ENCODE results near the gene R3HDM4. TPM values are rescaled to one million over a fixed set of nuclear protein-coding genes. Genes with fewer than 3 reads are reported as not detected.

R3HDM4 gene
- total and polyA plus RNA-seq, 9 of the 15 experiments (the other 6 are each of a cell fraction or from before 2014, with no cell fraction given), result 3.2 to 154 (median 59.0) TPM

DNA sequence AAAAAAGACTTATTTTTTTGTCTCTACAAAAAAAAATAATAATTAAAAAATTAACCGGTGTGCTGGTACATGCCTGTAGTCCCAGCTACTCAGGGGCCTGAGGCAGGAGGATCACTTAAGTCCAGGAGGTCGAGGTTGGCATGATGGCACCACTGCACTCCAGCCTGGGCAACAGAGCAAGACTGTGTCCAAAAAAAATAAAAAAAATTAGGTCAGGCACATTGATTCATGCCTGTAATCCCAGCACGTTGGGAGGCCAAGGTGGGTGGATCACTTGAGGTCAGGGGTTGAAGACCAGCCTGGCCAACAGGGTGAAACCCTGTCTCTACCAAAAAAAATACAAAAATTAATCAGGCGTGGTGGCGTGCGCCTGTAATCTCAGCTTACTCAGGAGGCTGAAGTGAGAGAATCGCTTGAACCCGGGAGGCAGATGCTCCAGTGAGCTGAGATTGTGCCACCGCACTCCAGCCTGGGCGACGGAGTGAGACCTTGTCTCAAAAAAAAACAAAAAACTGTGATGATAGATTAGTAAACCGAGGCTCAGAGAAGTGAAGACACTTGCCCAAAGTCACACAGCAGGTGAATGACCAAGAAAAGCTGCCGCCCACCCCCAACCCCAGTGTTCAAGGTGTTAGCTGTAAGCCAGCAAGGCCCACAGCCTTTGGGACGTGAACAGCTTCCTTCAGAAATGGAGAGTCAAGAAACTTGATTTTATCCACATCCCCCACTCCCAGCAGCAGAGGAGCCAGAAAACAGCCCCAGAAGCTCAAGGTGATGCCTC lies 10.4 kb downstream of the R3HDM4 start (continued):
- no peak for TF ChIP-seq GTF2F1 (IDR thresholded peaks at IDR 0.05; ENCODE audit: low read depth, low read length)

DNA sequence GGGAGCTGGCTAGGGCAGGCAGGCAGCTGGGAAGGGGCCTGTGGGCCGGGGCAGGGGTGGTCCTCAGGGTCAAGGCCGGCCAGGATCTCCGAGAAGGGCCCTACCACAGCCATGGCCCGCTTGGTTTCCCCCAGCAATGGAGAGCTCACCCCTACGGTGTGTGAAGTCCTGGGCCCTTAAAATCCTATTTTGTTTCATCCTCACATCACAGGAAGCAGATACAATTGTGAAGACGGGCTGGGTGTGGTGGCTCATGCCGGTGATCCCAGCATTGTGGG lies 11.0 kb downstream of the R3HDM4 start:
- no peak overlapping the region for H3K4me3 ChIP-seq
- H3K36me3 ChIP-seq (ENCODE audit: control insufficient read depth, insufficient read depth, low read length), result peaks cover 68% of the 10 kb centered on the region; the same call in 2 of the 3 replicates
- ATAC-seq (no peak), FAIRE-seq (no peak), DNase-seq (ENCODE audit: extremely low read depth in 1 of 4, low spot score in 3 of 4) (no peak)
- ChIA-PET CTCF (ENCODE audit: low intra/inter-chr PET ratio) (interaction anchor here (0.6 kb wide), 1 partner anchor 99 kb away, joined by 3 read pairs; no protein-coding TSS in a partner anchor), POLR2A (interaction anchor here (0.6 to 3.2 kb wide), 2 partner anchors 9 to 11 kb away, joined by 3 to 15 read pairs; partner anchors contain the start of genes MED16 and RNU6-9)
- no peak overlapping the region for H2AFZ ChIP-seq (ENCODE audit: low read depth, low read length)
- peak overlapping the region; percentile 55; the same call in 2 of the 3 replicates for H3K27ac ChIP-seq (ENCODE audit: extremely low read depth, low read depth, low read length)
- intact Hi-C loops (cut with micrococcal nuclease) (no loop called here), in situ Hi-C loops (cut with MboI) (no loop called here)
- 81% methylated on average over 6 of the region's 7 CpGs for WGBS (ENCODE audit: insufficient coverage, low coverage, missing lambda C conversion rate)
- no peak overlapping the region; the same call in 1 of the 2 replicates for H3K4me2 ChIP-seq (ENCODE audit: insufficient read depth, low read length)
- H4K20me1 ChIP-seq (replicated peaks; ENCODE audit: control insufficient read depth, insufficient read depth, low read length), result peaks cover 12% of the 10 kb centered on the region
- peaks cover 67% of the 10 kb centered on the region for H3K79me2 ChIP-seq (ENCODE audit: control insufficient read depth, insufficient read depth, low read length)
- no TSS peak for BruUV-seq (replicated peaks)
- peaks cover 5% of the 10 kb centered on the region for H3K9me1 ChIP-seq (ENCODE audit: control insufficient read depth, insufficient read depth, low read length)
- peaks cover 48 to 83% of the 10 kb centered on the region in 2 experiments for H3K4me1 ChIP-seq (replicated peaks in 1 of 2; ENCODE audit: control insufficient read depth in 2 of 2, insufficient read depth in 2 of 2, low read length in 2 of 2)
- H3K9me3 ChIP-seq (replicated peaks; ENCODE audit: control insufficient read depth, insufficient read depth, low read depth, low read length), result no peaks in the 10 kb centered on the region
- H3K27me3 ChIP-seq (ENCODE audit: control insufficient read depth in 2 of 2, insufficient read depth in 2 of 2, low read length in 2 of 2), result no peaks in the 10 kb centered on the region
- H3K9ac ChIP-seq (ENCODE audit: insufficient read depth in 1 of 2, low read depth in 2 of 2, low read length in 2 of 2), result peak overlapping the region in 1 of 2 experiments; percentile 77; a peak in 2 of 4 replicates
- no peak for TF ChIP-seq FOS (IDR thresholded peaks at IDR 0.05; ENCODE audit: extremely low read depth, insufficient read length)
- peak; percentile 36 for TF ChIP-seq RBM25 (IDR thresholded peaks at IDR 0.05; ENCODE audit: low read depth, low read length, severe bottlenecking)
- no peak for TF ChIP-seq NELFE (IDR thresholded peaks at IDR 0.05; ENCODE audit: insufficient read depth, insufficient read length)
- no peak for TF ChIP-seq SMARCA5 (IDR thresholded peaks at IDR 0.05)
- TF ChIP-seq BCOR (IDR thresholded peaks at IDR 0.05), result peak; percentile 59; the same call in 1 of the 2 replicates
- TF ChIP-seq, protein P1, sequence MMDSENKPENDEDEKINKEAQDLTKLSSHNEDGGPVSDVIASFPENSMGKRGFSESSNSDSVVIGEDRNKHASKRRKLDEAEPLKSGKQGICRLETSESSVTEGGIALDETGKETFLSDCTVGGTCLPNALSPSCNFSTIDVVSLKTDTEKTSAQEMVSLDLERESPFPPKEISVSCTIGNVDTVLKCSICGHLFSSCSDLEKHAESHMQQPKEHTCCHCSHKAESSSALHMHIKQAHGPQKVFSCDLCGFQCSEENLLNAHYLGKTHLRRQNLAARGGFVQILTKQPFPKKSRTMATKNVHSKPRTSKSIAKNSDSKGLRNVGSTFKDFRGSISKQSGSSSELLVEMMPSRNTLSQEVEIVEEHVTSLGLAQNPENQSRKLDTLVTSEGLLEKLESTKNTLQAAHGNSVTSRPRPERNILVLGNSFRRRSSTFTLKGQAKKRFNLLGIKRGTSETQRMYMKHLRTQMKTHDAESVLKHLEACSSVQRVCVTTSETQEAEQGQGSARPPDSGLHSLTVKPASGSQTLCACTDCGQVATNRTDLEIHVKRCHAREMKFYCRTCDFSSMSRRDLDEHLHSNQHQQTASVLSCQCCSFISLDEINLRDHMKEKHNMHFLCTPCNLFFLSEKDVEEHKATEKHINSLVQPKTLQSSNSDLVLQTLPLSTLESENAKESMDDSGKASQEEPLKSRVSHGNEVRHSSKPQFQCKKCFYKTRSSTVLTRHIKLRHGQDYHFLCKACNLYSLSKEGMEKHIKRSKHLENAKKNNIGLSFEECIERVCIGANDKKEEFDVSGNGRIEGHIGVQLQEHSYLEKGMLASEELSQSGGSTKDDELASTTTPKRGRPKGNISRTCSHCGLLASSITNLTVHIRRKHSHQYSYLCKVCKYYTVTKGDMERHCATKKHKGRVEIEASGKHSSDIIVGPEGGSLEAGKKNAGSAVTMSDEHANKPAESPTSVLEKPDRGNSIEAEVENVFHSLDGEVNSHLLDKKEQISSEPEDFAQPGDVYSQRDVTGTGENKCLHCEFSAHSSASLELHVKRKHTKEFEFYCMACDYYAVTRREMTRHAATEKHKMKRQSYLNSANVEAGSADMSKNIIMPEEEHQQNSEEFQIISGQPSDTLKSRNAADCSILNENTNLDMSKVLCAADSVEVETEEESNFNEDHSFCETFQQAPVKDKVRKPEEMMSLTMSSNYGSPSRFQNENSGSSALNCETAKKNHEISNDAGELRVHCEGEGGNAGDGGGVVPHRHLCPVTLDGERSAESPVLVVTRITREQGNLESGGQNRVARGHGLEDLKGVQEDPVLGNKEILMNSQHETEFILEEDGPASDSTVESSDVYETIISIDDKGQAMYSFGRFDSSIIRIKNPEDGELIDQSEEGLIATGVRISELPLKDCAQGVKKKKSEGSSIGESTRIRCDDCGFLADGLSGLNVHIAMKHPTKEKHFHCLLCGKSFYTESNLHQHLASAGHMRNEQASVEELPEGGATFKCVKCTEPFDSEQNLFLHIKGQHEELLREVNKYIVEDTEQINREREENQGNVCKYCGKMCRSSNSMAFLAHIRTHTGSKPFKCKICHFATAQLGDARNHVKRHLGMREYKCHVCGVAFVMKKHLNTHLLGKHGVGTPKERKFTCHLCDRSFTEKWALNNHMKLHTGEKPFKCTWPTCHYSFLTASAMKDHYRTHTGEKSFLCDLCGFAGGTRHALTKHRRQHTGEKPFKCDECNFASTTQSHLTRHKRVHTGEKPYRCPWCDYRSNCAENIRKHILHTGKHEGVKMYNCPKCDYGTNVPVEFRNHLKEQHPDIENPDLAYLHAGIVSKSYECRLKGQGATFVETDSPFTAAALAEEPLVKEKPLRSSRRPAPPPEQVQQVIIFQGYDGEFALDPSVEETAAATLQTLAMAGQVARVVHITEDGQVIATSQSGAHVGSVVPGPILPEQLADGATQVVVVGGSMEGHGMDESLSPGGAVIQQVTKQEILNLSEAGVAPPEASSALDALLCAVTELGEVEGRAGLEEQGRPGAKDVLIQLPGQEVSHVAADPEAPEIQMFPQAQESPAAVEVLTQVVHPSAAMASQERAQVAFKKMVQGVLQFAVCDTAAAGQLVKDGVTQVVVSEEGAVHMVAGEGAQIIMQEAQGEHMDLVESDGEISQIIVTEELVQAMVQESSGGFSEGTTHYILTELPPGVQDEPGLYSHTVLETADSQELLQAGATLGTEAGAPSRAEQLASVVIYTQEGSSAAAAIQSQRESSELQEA (IDR thresholded peaks at IDR 0.05; ENCODE audit: low read depth), result no peak
- no peak for TF ChIP-seq LCOR (CRISPR knock-in tag; IDR thresholded peaks at IDR 0.05)
- TF ChIP-seq PTTG1 (tag; IDR thresholded peaks at IDR 0.05; ENCODE audit: low read depth), result no peak
- no peak for TF ChIP-seq TRIM24 (IDR thresholded peaks at IDR 0.05)
- TF ChIP-seq HDAC2 (IDR thresholded peaks at IDR 0.05), result 0 out of 2 replicates have a peak, but pooled peaks have one; percentile 12
- TF ChIP-seq, protein P2, sequence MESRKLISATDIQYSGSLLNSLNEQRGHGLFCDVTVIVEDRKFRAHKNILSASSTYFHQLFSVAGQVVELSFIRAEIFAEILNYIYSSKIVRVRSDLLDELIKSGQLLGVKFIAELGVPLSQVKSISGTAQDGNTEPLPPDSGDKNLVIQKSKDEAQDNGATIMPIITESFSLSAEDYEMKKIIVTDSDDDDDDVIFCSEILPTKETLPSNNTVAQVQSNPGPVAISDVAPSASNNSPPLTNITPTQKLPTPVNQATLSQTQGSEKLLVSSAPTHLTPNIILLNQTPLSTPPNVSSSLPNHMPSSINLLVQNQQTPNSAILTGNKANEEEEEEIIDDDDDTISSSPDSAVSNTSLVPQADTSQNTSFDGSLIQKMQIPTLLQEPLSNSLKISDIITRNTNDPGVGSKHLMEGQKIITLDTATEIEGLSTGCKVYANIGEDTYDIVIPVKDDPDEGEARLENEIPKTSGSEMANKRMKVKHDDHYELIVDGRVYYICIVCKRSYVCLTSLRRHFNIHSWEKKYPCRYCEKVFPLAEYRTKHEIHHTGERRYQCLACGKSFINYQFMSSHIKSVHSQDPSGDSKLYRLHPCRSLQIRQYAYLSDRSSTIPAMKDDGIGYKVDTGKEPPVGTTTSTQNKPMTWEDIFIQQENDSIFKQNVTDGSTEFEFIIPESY (CRISPR knock-in tag; IDR thresholded peaks at IDR 0.05), result no peak

Measured in K562 (cell line).